HG03097 (cell line): ENCODE measurements around the gene SLC25A40.
A peak's percentile ranks its signal among the peaks of the same experiment; 100 is the strongest.
"Not testable (repeated sequence)": the region's sequence is repeated elsewhere in the genome, so short reads cannot be mapped to it uniquely, and the experiment has no call there.

Experiments used
- ATAC-seq: cut with Tn5 transposase; IDR thresholded peaks from one replicate; pipeline ENCODE4 v1.9.1; 2021; ENCODE audit not compliant: unreplicated experiment, low FRiP score

The SLC25A40 gene

DNA sequence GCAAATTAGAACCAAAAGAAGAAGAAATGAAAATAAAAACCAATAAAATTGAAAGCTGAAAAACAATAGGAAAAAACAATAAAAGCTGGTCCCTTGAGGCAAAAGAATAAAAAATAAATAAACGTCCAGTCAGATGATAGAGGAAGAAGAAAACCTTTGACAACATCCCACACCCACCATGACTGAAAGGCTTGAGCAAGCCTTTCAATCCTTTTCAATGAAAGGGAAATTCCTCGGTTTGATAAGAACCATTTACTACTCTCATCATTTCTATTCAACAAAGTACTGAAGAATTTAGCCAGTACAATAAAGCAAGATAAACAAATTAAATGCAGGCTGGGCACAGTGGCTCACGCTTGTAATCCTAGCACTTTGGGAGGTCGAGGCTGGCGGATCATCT lies 3.8 kb downstream of the SLC25A40 start:
- no peak for ATAC-seq

DNA sequence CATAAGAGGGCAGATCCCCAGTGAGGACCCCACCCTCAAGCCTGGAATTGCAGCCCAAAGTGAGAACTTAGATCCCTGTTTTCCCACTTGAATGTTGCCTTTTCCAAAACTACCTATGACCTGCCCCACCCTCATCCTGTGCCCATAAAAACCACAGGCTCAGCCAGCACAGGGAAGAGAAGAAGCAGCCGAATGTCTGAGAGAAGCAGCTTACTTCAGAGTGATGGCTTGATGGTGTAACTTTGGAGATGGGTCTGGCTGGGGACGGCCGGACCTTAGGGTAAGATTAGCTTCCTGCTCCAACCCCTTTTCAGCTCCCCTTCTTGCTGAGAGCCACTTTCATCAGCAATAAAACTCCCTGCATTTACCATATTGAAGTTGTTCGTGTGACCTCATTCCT lies 5.7 kb downstream of the SLC25A40 start:
- ATAC-seq: no peak

- ATAC-seq: not testable (repeated sequence)
These were observed 9.6 kb downstream of the SLC25A40 start for GRCh38 chr7:87866533-87866932.

DNA sequence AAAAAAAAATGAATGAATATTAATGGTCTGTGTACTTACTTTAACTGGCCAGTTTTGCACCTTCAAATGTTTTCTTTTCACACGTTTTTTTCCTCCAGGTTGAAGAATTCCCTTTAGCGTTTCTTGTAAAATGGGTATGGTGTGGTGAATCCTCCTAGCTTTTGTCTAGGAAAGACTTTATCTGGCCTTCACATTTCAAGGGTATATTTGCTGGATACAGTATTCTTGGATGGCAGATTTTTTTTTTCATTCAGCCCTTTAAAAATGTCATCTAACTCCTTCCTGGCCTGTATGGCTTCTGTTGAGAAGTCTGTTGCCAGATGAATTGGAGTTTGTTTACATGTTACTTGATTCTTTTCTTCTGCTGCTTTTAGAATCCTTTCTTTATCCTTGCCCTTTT lies 10.1 kb downstream of the SLC25A40 start:
- ATAC-seq: no peak

DNA sequence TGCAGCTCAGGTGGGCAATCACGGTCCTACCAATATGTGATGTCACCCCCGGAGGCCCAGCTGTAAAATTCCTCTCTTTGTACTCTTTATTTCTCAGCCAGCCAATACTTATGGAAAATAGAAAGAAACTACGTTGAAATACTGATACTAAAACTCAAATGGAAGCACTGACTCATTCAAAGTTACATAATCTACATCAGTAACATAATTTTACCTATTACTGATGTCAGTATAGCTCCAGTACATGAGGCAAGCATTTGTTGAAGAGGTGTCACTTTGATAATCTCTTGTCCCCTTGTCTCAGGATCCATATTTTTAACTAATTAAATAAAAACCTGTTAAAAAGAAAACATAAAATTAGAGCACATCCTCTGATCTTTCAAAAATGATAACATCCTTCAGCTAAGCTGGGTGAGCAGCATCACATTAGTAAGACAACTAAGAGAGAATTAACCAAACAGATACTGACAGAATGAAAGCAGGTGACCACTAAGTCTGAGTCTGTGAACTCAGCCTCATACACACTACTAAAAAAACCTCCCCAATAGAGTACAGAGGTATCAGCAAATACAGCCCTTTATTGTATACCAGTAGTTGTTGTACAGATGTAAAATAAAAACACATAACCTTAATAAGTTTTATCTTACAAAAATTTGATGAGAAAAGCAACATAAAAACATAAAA lies 17.6 kb downstream of the SLC25A40 start:
- no peak for ATAC-seq

DNA sequence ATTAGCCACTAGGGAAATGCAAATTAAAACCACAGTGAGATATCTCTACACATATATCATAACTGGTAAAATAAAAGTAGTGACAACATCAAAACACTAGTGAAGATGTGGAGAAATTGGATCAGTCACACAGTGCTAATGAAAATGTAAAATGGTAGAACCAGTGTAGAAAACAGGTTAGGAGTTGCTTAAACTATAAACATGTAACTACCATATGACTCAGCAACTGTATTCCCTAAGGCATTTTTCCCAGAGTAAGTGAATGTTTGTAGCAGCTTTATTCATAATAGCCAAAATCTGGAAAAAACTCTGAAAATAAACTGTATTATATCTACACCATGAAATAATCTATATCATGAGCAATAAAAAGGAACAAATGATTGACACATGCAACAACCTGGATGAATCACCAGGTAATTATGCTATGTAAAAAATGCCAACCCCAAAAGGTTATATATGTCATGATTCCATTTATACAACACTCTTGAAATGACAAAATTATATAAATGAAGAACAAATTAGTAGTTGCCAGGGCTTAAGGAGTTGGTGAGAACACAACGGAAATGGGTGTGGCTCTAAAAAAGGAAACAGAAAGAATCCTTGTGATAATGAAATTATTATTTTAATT lies 22.8 kb downstream of the SLC25A40 start:
- ATAC-seq: no peak

DNA sequence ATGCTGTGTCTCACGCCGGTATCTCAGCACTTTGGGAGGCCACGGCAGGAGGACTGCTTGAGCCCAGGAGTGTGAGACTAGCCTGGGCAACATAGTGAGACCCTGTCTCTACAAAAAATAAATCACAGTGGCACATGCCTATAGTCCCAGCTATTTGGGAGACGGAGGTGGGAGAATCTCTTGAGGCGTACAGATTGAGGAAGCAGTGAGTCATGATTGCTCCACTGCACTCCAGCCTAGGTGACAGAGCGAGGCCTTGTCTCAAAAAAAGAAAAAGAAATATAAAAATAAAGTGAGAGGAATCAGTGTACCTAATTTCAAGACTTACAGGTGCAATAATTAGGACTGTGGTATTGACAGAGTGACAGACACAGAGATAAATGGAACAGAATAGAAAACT lies 23.9 kb downstream of the SLC25A40 start:
- ATAC-seq: no peak

DNA sequence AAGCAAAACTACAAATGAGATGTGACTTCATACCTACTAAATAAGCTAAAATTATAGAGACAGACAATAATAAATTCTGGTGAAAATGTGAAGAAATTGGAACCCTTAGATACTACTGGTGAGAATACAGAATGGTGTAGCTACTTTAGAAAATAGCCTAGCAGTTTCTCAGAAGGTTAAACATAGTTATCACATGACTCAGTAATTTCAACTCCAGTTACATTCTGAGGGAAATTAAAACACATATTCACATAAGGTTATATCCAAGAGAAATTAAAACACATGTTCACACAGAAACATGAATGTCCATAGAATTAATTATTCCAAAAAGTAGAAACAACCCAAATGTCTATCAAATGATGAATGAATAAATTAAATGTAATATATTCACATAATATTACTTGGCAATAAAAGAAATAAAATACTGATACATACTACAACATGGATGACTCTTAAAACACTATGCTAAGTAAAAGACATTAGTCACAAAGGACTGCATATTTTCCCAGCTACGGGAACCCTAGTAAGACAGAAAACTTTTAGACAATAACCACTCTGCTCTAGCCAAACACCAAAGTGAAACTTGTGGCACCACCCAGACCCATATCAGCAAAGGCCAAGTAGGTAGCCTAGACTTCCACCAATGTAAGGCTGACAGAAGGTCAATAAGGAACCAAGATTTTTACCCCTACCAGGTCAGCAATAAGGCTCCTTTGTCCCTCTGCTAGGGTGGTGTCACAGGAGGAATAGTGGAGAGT lies 25.1 kb downstream of the SLC25A40 start:
- ATAC-seq: no peak

- ATAC-seq: no peak
These were observed 38.6 kb downstream of the SLC25A40 start for GRCh38 chr7:87837597-87837996.

GRCh38 chr7:87833130-87833529 lies 43.0 kb downstream of the SLC25A40 start:
- no peak for ATAC-seq

DNA sequence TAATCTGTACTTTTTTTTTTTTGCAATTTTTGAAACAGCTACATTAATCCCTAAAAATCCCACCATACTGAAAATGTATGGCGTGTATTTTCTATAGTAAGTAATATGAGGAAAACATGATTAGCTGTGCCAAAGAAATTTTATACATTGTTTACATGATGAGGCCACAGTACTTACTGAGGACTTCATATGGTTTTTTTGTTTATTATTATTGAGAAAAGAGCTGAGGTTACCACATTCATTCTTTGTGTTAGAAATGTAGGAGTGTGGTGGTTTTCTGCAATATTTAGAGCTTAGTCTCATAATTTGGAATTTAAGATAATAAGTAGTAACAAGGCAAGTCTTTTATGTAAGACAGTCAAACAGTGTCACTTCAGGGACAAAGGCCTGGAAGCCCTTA lies 45.1 kb downstream of the SLC25A40 start:
- ATAC-seq: no peak

GRCh38 chr7:87828383-87828782 lies 47.8 kb downstream of the SLC25A40 start:
- ATAC-seq: not testable (repeated sequence)

DNA sequence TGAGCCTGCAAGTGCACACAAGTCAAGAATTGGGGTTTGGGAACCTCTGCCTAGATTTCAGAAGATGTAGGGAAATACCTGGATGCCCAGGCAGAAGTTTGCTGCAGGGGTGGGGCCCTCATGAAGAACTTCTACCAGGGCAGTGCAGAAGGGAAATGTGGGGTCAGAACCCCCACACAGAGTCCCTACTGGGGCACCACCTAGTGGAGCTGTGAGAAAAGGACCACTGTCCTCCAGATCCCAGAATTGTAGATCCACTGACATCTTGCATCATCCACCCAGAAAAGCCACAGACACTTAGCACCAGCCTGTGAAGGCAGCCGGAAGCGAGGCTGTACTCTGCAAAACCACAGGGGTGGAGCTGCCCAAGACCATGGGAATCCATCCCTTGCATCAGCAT lies 50.8 kb downstream of the SLC25A40 start:
- not testable (repeated sequence) for ATAC-seq

DNA sequence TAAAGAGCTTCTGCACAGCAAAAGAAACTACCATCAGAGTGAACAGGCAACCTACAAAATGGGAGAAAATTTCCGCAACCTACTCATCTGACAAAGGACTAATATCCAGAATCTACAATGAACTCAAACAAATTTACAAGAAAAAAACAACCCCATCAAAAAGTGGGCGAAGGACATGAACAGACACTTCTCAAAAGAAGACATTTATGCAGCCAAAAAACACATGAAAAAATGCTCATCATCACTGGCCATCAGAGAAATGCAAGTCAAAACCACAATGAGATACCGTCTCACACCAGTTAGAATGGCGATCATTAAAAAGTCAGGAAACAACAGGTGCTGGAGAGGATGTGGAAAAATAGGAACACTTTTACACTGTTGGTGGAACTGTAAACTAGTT lies 54.1 kb downstream of the SLC25A40 start:
- ATAC-seq: not testable (repeated sequence)

DNA sequence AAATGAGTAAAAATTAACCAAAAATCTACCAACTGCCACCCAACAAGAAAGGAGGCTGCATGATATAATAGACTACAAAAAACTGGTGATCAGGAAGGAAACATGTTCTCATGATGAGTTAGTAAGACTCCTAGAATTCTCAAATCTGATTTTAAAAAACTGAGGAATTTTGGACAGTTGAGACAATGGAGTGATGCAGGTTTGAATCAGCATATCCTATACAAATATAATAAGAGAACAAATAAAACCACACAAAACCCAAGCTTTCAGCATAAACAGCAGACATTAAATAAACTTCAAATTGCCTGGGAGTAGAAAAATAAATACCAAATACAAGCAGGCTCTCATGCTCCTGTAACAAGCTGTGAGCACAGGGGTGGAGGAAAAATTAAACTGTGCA lies 57.8 kb downstream of the SLC25A40 start:
- no peak for ATAC-seq

DNA sequence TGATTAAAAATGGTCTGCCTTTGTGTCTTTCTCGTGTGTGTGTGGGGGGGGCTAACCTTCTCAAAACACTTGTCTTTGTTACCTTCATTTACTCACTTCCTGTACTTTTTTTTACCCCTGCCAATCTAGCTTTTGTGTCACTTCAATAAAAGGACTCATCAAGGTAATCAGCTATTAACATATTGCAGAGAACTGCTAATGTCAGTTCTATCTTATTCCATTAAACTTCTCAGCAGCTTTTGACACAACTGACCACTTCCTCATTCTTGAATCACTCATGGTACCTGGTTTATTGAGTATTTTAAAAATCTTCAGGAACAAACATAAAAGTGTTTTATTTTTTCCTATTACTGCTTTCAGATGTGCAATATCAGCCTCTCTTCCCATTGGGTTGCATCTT lies 59.8 kb downstream of the SLC25A40 start:
- no peak for ATAC-seq

- ATAC-seq: no peak
These were observed 65.4 kb downstream of the SLC25A40 start for GRCh38 chr7:87810726-87811125.

GRCh38 chr7:87810130-87810529 lies 66.0 kb downstream of the SLC25A40 start:
- no peak for ATAC-seq

DNA sequence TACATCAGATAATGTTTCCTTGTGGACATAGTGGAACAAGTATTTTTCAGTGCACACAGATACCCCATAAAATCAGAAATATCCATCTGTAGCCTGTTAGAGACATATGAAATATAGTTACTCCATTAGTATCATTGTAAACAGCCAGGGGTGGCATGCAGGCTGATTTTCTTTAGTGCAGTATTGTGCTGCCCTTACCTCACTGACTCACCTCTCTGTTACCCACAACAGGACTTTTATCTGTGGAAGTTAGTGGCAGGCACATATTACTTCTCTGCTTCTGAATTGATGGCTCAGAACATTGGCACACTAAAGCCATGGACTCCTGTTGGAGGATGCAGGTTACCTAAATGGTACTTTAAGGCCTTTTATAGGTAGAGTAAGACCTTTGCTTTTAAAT lies 70.0 kb downstream of the SLC25A40 start:
- ATAC-seq: no peak

GRCh38 chr7:87797798-87798403 lies 78.3 kb downstream of the SLC25A40 start:
- ATAC-seq: peak; percentile 96

- ATAC-seq: no peak
These were observed 78.8 kb downstream of the SLC25A40 start for GRCh38 chr7:87797395-87797794.
